ENCODE data around the gene DDX10. TPM values are rescaled to one million over a fixed set of nuclear protein-coding genes. Genes with fewer than 3 reads are reported as not detected.

Gene DDX10
- total and polyA plus RNA-seq, 7 donors = 12.0 to 41.0 (median 18.2) TPM

DNA sequence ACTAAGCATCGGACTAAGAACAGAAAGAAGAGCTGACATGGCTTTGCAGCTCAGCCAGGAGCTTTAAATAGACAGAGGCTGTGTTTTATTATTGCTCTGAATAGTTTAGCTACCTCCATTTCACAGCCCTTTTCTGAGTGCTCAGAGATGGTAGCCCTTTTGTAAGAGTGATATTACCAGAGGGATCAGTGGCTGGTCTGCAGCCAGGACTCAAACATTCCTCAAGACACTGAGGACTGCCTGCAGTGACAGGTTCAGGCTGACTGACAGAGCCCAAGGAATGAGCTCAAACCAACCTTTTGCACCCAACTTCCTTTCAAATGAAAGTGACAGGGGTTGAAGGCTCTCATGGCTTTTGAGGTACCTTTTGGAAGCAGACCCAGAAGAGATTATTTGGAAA, 189.0 kb downstream of the DDX10 start:
- Histone ChIP-seq H3K4me3 (no peak overlapping the region), H3K27me3 (no peaks in the 10 kb centered on the region), H3K36me3 (no peaks in the 10 kb centered on the region), H3K27ac (peak overlapping the region in 2 of 4 donors; percentile 15 to 22), H3K4me1 (peaks cover 0 to 20% (median 18%) of the 10 kb centered on the region in 4 donors), H3K9me3 (no peaks in the 10 kb centered on the region)
- intact Hi-C loops (cut with DNase I) = no loop called here
- 36 to 72% methylated on average over 1 of the region's 1 CpG for WGBS, 2 donors
- no peak for TF ChIP-seq POLR2AphosphoS5 (IDR thresholded peaks at IDR 0.05)
- TF ChIP-seq, protein P1, sequence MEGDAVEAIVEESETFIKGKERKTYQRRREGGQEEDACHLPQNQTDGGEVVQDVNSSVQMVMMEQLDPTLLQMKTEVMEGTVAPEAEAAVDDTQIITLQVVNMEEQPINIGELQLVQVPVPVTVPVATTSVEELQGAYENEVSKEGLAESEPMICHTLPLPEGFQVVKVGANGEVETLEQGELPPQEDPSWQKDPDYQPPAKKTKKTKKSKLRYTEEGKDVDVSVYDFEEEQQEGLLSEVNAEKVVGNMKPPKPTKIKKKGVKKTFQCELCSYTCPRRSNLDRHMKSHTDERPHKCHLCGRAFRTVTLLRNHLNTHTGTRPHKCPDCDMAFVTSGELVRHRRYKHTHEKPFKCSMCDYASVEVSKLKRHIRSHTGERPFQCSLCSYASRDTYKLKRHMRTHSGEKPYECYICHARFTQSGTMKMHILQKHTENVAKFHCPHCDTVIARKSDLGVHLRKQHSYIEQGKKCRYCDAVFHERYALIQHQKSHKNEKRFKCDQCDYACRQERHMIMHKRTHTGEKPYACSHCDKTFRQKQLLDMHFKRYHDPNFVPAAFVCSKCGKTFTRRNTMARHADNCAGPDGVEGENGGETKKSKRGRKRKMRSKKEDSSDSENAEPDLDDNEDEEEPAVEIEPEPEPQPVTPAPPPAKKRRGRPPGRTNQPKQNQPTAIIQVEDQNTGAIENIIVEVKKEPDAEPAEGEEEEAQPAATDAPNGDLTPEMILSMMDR (IDR thresholded peaks at IDR 0.05) = no peak
- TF ChIP-seq EP300 (IDR thresholded peaks at IDR 0.05) = no peak
- no peak for TF ChIP-seq POLR2A (IDR thresholded peaks at IDR 0.05)
- no peak for DNase-seq

DNA sequence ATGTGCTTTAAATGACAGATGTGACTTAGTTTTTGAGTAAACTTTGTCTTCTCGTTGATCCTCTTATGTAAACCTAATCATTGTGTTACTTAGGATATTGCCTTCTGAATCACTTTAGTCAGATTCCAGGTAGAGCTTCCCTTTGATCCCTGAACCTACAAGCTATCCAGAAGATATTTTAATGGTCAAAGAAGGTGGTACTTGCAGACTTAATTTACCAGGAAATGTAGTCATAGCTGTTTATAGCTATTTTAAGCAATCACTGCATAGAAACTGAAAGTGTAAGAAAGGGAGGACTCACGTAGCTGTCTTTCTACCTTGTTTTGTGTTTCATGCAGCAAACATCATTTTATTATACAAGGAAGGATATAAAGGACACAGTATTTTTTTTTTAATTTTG, 189.5 kb downstream of the DDX10 start:
- no peak for DNase-seq
- no peaks in the 10 kb centered on the region for H3K9me3 ChIP-seq
- TF ChIP-seq POLR2A (IDR thresholded peaks at IDR 0.05) (no peak), POLR2AphosphoS5 (IDR thresholded peaks at IDR 0.05) (no peak), EP300 (IDR thresholded peaks at IDR 0.05) (no peak)
- TF ChIP-seq, protein P1 (IDR thresholded peaks at IDR 0.05) = no peak
- H3K27me3 ChIP-seq = no peaks in the 10 kb centered on the region
- peak overlapping the region in 2 of 4 donors; percentile 15 to 22 for H3K27ac ChIP-seq
- WGBS, 2 donors = 2 to 23% methylated on average over 2 of the region's 2 CpGs
- H3K36me3 ChIP-seq = no peaks in the 10 kb centered on the region
- intact Hi-C loops (cut with DNase I) = no loop called here
- H3K4me3 ChIP-seq = no peak overlapping the region
- H3K4me1 ChIP-seq = peaks cover 0 to 20% (median 18%) of the 10 kb centered on the region in 4 donors

DNA sequence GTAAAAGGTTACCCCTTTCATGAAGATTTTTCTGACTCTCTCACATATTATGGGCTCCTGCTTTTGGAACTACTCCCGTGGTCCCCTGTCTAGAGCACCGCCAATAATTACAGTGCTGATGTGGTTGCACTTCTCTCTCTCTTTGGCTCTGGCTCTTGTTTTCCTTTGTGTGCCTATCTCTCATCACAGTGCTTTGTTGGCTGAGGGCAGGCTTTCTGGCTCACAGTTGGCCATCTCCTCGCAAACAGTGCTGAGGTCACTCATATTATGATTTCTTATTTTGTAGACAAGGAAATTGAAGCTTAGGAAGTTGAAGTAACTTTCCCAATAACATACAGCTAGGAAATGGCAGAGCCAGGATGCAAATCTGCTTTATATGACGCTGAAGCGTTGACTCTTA, 192.5 kb downstream of the DDX10 start:
- intact Hi-C loops (cut with DNase I) = no loop called here

DNA sequence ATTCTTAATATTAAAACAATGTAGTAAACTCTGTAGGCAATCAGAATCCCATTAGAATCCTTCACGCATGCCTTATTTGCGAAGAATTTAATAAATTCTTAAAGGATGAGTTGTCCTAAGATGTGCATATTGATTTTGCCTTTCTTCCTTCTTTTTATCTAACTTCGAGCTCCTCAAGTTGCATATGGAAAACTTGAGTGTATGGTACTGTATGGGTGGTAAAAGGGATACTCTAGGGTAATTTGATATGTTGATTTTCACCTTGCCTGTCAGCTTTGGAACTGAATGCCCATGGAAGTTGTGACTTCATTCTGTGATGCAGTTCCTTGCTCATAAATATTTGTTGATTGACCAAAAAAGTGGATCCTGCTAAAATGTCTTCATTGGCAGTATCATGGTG, 193.8 kb downstream of the DDX10 start:
- no peak overlapping the region for H3K27ac ChIP-seq
- DNase-seq = no peak
- H3K4me3 ChIP-seq = no peak overlapping the region
- H3K4me1 ChIP-seq = peaks cover 0 to 8% (median 7%) of the 10 kb centered on the region in 4 donors
- intact Hi-C loops (cut with DNase I) = no loop called here
- H3K9me3 ChIP-seq = no peaks in the 10 kb centered on the region
- no peaks in the 10 kb centered on the region for H3K36me3 ChIP-seq
- WGBS, 2 donors = 96 to 99% methylated on average over 3 of the region's 3 CpGs
- H3K27me3 ChIP-seq = no peaks in the 10 kb centered on the region
- TF ChIP-seq POLR2A (IDR thresholded peaks at IDR 0.05) (no peak), EP300 (IDR thresholded peaks at IDR 0.05) (no peak)
- TF ChIP-seq, protein P1 (IDR thresholded peaks at IDR 0.05) = no peak

More for the DNA sequence above, 192.5 kb downstream of the DDX10 start:
- H3K4me3 ChIP-seq = no peak overlapping the region
- DNase-seq = no peak
- peaks cover 0 to 20% (median 17%) of the 10 kb centered on the region in 4 donors for H3K4me1 ChIP-seq
- TF ChIP-seq EP300 (IDR thresholded peaks at IDR 0.05) (no peak), POLR2A (IDR thresholded peaks at IDR 0.05) (no peak), POLR2AphosphoS5 (IDR thresholded peaks at IDR 0.05) (no peak)
- TF ChIP-seq, protein P1 (IDR thresholded peaks at IDR 0.05) = no peak
- no peaks in the 10 kb centered on the region for H3K27me3 ChIP-seq
- no peaks in the 10 kb centered on the region for H3K36me3 ChIP-seq
- 93 to 95% methylated on average over 5 of the region's 5 CpGs for WGBS, 2 donors
- no peaks in the 10 kb centered on the region for H3K9me3 ChIP-seq
- no peak overlapping the region for H3K27ac ChIP-seq

DNA sequence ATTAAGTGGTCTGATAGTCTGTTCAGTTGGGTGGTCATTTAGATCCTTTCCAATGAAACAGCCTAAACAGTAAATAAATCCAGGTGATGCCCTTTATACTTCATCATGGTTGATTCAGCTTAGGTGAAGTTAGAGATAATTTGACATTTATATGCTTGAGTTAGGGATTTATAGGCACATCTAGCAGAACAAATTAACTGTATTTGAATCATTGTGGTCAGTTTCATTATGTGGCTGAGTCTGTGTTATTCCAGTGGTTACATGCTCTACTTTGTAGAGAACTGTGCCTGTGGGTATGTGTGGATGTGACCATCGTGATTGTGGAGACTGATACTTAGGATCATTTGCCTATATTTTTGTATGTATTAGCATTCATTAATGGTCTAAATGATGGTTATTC, 194.6 kb downstream of the DDX10 start:
- no peak overlapping the region for H3K4me3 ChIP-seq
- H3K27ac ChIP-seq = no peak overlapping the region
- no peaks in the 10 kb centered on the region for H3K9me3 ChIP-seq
- TF ChIP-seq EP300 (IDR thresholded peaks at IDR 0.05) (no peak), POLR2AphosphoS5 (IDR thresholded peaks at IDR 0.05) (no peak), POLR2A (IDR thresholded peaks at IDR 0.05) (no peak)
- TF ChIP-seq, protein P1 (IDR thresholded peaks at IDR 0.05) = no peak
- WGBS, 2 donors = 88 to 96% methylated on average over 1 of the region's 1 CpG
- no peak for DNase-seq
- no peaks in the 10 kb centered on the region for H3K36me3 ChIP-seq
- intact Hi-C loops (cut with DNase I) = no loop called here
- no peaks in the 10 kb centered on the region for H3K4me1 ChIP-seq
- no peaks in the 10 kb centered on the region for H3K27me3 ChIP-seq
